ENCODE results near the gene SRP68.

DNA sequence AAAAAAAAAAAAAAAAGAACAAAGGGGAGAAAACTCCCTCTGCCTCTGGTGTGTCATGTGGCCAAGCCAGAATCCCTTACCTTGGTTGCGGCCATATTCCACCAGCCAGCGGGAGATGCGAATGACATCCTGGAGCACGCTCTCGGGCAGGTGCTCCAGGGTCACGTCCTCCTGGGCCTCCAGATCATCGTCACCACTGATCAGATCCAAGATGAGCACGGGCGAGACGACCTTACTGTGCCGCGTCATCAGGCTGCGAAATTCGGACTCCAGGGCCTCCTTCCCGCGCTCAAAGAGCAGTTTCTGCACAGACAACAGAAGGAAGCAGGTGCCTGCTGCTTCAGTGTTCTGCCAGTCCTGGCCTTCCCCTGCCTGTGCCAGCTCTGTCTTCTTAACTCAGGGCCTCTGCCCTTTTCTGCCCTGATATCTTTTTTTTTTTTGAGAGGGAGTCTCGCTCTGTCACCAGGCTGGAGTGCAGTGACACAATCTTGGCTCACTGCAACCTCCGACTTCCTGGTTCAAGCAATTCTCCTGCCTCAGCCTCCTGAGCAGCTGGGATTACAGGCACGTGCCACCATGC, 25.5 kb upstream of the SRP68 start:
- TF ChIP-seq, protein P1, sequence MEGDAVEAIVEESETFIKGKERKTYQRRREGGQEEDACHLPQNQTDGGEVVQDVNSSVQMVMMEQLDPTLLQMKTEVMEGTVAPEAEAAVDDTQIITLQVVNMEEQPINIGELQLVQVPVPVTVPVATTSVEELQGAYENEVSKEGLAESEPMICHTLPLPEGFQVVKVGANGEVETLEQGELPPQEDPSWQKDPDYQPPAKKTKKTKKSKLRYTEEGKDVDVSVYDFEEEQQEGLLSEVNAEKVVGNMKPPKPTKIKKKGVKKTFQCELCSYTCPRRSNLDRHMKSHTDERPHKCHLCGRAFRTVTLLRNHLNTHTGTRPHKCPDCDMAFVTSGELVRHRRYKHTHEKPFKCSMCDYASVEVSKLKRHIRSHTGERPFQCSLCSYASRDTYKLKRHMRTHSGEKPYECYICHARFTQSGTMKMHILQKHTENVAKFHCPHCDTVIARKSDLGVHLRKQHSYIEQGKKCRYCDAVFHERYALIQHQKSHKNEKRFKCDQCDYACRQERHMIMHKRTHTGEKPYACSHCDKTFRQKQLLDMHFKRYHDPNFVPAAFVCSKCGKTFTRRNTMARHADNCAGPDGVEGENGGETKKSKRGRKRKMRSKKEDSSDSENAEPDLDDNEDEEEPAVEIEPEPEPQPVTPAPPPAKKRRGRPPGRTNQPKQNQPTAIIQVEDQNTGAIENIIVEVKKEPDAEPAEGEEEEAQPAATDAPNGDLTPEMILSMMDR (IDR thresholded peaks at IDR 0.05): no peak
- TF ChIP-seq POLR2A (IDR thresholded peaks at IDR 0.05) (no peak), POLR2AphosphoS5 (IDR thresholded peaks at IDR 0.05) (no peak)

Data from suprapubic skin (tissue), 4 donors.